ENCODE results near the gene CDH26.

GRCh38 chr20:60063739-60064380 lies 105.6 kb downstream of the CDH26 start:
- TF ChIP-seq CTCF (conservative IDR thresholded peaks at IDR 0.05; ENCODE audit: low read length): no peak
- TF ChIP-seq EZH2phosphoT487 (IDR thresholded peaks at IDR 0.05; ENCODE audit: borderline replicate concordance, low read depth, low read length): no peak

Data from OCI-LY7 (cell line).